Measurements from ENCODE around the gene CFAP74.

Gene CFAP74

DNA sequence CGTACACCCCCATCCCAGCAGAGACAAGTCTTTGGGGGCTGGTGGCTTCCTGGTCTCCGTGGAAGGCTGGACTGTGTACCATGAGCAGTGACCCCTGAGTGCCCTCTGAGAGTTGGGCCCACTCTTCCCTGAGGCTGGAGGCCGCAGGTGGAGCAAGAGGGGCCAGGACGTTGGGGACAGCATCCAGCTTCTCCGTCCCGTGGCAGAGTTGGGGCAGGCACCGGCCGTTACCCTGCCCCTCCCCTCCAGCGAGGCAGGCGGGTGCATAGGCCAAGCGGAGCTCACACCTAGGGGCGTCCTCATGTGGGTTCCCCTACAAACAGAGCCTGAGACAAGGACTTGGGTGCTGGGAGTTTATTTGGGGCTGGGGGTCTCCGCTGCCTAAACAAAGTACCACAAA is 29.6 kb upstream of the CFAP74 start:
- Histone ChIP-seq H3K9me3 (ENCODE audit: insufficient read depth, low read depth, low read length) (no peaks in the 10 kb centered on the region), H4K20me1 (ENCODE audit: insufficient read depth, low read length, poor library complexity, severe bottlenecking) (no peaks in the 10 kb centered on the region), H3K27me3 (ENCODE audit: insufficient read depth, low read length, poor library complexity, severe bottlenecking) (no peaks in the 10 kb centered on the region), H3K9ac (ENCODE audit: low read depth, low read length, poor library complexity, severe bottlenecking) (no peak overlapping the region), H3K9me2 (replicated peaks; ENCODE audit: low read depth, low read length) (no peaks in the 10 kb centered on the region), H2AFZ (ENCODE audit: low read length) (no peak overlapping the region), H3F3A (ENCODE audit: low read depth) (no peaks in the 10 kb centered on the region), H3K4me3 (ENCODE audit: low read length, poor library complexity, severe bottlenecking) (no peak overlapping the region), H3K79me2 (ENCODE audit: insufficient read depth, low read length) (no peaks in the 10 kb centered on the region), H3K4me2 (ENCODE audit: low read depth, low read length, poor library complexity, severe bottlenecking) (no peak overlapping the region), H3K4me1 (ENCODE audit: insufficient read depth, low read length, poor library complexity, severe bottlenecking) (no peaks in the 10 kb centered on the region), H3K36me3 (ENCODE audit: insufficient read depth, low read length) (no peaks in the 10 kb centered on the region)
- TF ChIP-seq, protein P1, sequence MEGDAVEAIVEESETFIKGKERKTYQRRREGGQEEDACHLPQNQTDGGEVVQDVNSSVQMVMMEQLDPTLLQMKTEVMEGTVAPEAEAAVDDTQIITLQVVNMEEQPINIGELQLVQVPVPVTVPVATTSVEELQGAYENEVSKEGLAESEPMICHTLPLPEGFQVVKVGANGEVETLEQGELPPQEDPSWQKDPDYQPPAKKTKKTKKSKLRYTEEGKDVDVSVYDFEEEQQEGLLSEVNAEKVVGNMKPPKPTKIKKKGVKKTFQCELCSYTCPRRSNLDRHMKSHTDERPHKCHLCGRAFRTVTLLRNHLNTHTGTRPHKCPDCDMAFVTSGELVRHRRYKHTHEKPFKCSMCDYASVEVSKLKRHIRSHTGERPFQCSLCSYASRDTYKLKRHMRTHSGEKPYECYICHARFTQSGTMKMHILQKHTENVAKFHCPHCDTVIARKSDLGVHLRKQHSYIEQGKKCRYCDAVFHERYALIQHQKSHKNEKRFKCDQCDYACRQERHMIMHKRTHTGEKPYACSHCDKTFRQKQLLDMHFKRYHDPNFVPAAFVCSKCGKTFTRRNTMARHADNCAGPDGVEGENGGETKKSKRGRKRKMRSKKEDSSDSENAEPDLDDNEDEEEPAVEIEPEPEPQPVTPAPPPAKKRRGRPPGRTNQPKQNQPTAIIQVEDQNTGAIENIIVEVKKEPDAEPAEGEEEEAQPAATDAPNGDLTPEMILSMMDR (conservative IDR thresholded peaks at IDR 0.05; ENCODE audit: low read length) = no peak
- TF ChIP-seq EZH2phosphoT487 (IDR thresholded peaks at IDR 0.05; ENCODE audit: borderline replicate concordance) = no peak

DNA sequence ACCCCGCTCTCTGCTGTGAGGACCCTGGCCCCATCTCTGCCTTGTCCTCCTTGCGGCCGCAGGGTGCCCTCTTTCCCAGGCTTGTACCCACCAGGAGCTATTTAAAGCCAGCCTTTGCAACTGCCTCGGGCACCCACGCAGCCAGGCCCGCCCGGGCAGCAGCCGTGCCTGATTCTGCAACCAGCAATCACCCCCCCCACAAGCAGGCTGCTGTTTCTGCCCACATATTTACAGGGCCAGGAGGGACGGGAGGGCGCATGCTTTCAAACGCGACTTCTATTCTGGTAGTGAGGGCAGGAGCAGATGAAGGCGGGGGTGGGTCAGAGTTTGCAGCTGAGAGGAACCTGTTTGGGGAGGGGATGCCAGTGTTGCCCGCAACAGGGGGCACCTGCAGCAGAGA is 29.2 kb upstream of the CFAP74 start:
- Histone ChIP-seq H3K9me2 (replicated peaks; ENCODE audit: low read depth, low read length) (no peaks in the 10 kb centered on the region), H3K4me3 (ENCODE audit: low read length, poor library complexity, severe bottlenecking) (no peak overlapping the region), H3K9me3 (ENCODE audit: insufficient read depth, low read depth, low read length) (no peaks in the 10 kb centered on the region), H4K20me1 (ENCODE audit: insufficient read depth, low read length, poor library complexity, severe bottlenecking) (no peaks in the 10 kb centered on the region), H3K9ac (ENCODE audit: low read depth, low read length, poor library complexity, severe bottlenecking) (no peak overlapping the region), H3F3A (ENCODE audit: low read depth) (no peaks in the 10 kb centered on the region), H3K4me2 (ENCODE audit: low read depth, low read length, poor library complexity, severe bottlenecking) (no peak overlapping the region), H3K27me3 (ENCODE audit: insufficient read depth, low read length, poor library complexity, severe bottlenecking) (no peaks in the 10 kb centered on the region), H3K4me1 (ENCODE audit: insufficient read depth, low read length, poor library complexity, severe bottlenecking) (no peaks in the 10 kb centered on the region), H2AFZ (ENCODE audit: low read length) (no peak overlapping the region), H3K36me3 (ENCODE audit: insufficient read depth, low read length) (no peaks in the 10 kb centered on the region), H3K79me2 (ENCODE audit: insufficient read depth, low read length) (no peaks in the 10 kb centered on the region)
- TF ChIP-seq, protein P1 (conservative IDR thresholded peaks at IDR 0.05; ENCODE audit: low read length) = no peak
- no peak for TF ChIP-seq EZH2phosphoT487 (IDR thresholded peaks at IDR 0.05; ENCODE audit: borderline replicate concordance)

- H3K9me2 ChIP-seq (replicated peaks; ENCODE audit: low read depth, low read length) = no peaks in the 10 kb centered on the region
- no peak overlapping the region for H3K4me2 ChIP-seq (ENCODE audit: low read depth, low read length, poor library complexity, severe bottlenecking)
- H3K27me3 ChIP-seq (ENCODE audit: insufficient read depth, low read length, poor library complexity, severe bottlenecking) = no peaks in the 10 kb centered on the region
- no peaks in the 10 kb centered on the region for H3K4me1 ChIP-seq (ENCODE audit: insufficient read depth, low read length, poor library complexity, severe bottlenecking)
- H2AFZ ChIP-seq (ENCODE audit: low read length) = no peak overlapping the region
- H3K9ac ChIP-seq (ENCODE audit: low read depth, low read length, poor library complexity, severe bottlenecking) = no peak overlapping the region
- H3K4me3 ChIP-seq (ENCODE audit: low read length, poor library complexity, severe bottlenecking) = no peak overlapping the region
- no peaks in the 10 kb centered on the region for H3K9me3 ChIP-seq (ENCODE audit: insufficient read depth, low read depth, low read length)
- TF ChIP-seq, protein P1 (conservative IDR thresholded peaks at IDR 0.05; ENCODE audit: low read length) = no peak
- TF ChIP-seq EZH2phosphoT487 (IDR thresholded peaks at IDR 0.05; ENCODE audit: borderline replicate concordance) = no peak
- H3F3A ChIP-seq (ENCODE audit: low read depth) = no peaks in the 10 kb centered on the region
- no peaks in the 10 kb centered on the region for H4K20me1 ChIP-seq (ENCODE audit: insufficient read depth, low read length, poor library complexity, severe bottlenecking)
- H3K79me2 ChIP-seq (ENCODE audit: insufficient read depth, low read length) = no peaks in the 10 kb centered on the region
- H3K36me3 ChIP-seq (ENCODE audit: insufficient read depth, low read length) = no peaks in the 10 kb centered on the region
Observed at GRCh38 chr1:2031546-2032540, 28.3 kb upstream of the CFAP74 start.
